ENCODE data around the gene ADAMTS19.

ADAMTS19 gene

GRCh38 chr5:129656952-129657351, 196.9 kb downstream of the ADAMTS19 start:
- Mint-ChIP-seq H3K9me3 (no peaks in the 10 kb centered on the region), H3K27me3 (no peaks in the 10 kb centered on the region), H3K27ac (no peak overlapping the region), H3K4me1 (ENCODE audit: low read depth) (no peaks in the 10 kb centered on the region), H3K36me3 (ENCODE audit: low read depth) (no peaks in the 10 kb centered on the region), H3K4me3 (no peak overlapping the region)
- DNase-seq, result no peak

- Mint-ChIP-seq H3K27ac (no peak overlapping the region), H3K27me3 (no peaks in the 10 kb centered on the region), H3K4me1 (ENCODE audit: low read depth) (no peaks in the 10 kb centered on the region), H3K9me3 (no peaks in the 10 kb centered on the region), H3K36me3 (ENCODE audit: low read depth) (no peaks in the 10 kb centered on the region), H3K4me3 (no peak overlapping the region)
- no peak for DNase-seq
Observed at GRCh38 chr5:129658801-129659200, 198.7 kb downstream of the ADAMTS19 start.

GRCh38 chr5:129661366-129662035, 201.4 kb downstream of the ADAMTS19 start:
- H3K4me1 Mint-ChIP-seq (ENCODE audit: low read depth), result no peaks in the 10 kb centered on the region
- H3K27me3 Mint-ChIP-seq, result no peaks in the 10 kb centered on the region
- H3K4me3 Mint-ChIP-seq, result no peak overlapping the region

GRCh38 chr5:129664336-129664937, 204.3 kb downstream of the ADAMTS19 start:
- H3K27ac Mint-ChIP-seq, result no peak overlapping the region
- no peaks in the 10 kb centered on the region for H3K4me1 Mint-ChIP-seq (ENCODE audit: low read depth)
- peak; percentile 31 for DNase-seq
- no peak overlapping the region for H3K4me3 Mint-ChIP-seq
- no peaks in the 10 kb centered on the region for H3K36me3 Mint-ChIP-seq (ENCODE audit: low read depth)
- H3K9me3 Mint-ChIP-seq, result peaks cover 4% of the 10 kb centered on the region
- no peaks in the 10 kb centered on the region for H3K27me3 Mint-ChIP-seq

More at GRCh38 chr5:129661366-129662035, 201.4 kb downstream of the ADAMTS19 start:
- no peak for DNase-seq
- no peaks in the 10 kb centered on the region for H3K9me3 Mint-ChIP-seq
- H3K36me3 Mint-ChIP-seq (ENCODE audit: low read depth), result no peaks in the 10 kb centered on the region
- H3K27ac Mint-ChIP-seq, result no peak overlapping the region

GRCh38 chr5:129670957-129671500, 210.9 kb downstream of the ADAMTS19 start:
- H3K9me3 Mint-ChIP-seq, result peaks cover 8% of the 10 kb centered on the region
- H3K27ac Mint-ChIP-seq, result no peak overlapping the region
- H3K36me3 Mint-ChIP-seq (ENCODE audit: low read depth), result no peaks in the 10 kb centered on the region
- H3K4me1 Mint-ChIP-seq (ENCODE audit: low read depth), result no peaks in the 10 kb centered on the region
- H3K4me3 Mint-ChIP-seq, result no peak overlapping the region
- no peaks in the 10 kb centered on the region for H3K27me3 Mint-ChIP-seq
- DNase-seq, result no peak

- no peaks in the 10 kb centered on the region for H3K36me3 Mint-ChIP-seq (ENCODE audit: low read depth)
- H3K4me3 Mint-ChIP-seq, result no peak overlapping the region
- H3K27ac Mint-ChIP-seq, result no peak overlapping the region
- no peaks in the 10 kb centered on the region for H3K27me3 Mint-ChIP-seq
- no peak for DNase-seq
- no peaks in the 10 kb centered on the region for H3K4me1 Mint-ChIP-seq (ENCODE audit: low read depth)
- H3K9me3 Mint-ChIP-seq, result peaks cover 8% of the 10 kb centered on the region
Observed at GRCh38 chr5:129672006-129672405, 211.9 kb downstream of the ADAMTS19 start.

GRCh38 chr5:129679671-129680070, 219.6 kb downstream of the ADAMTS19 start:
- Mint-ChIP-seq H3K36me3 (ENCODE audit: low read depth) (no peaks in the 10 kb centered on the region), H3K4me3 (no peak overlapping the region), H3K9me3 (no peaks in the 10 kb centered on the region), H3K27me3 (peaks cover 2% of the 10 kb centered on the region), H3K4me1 (ENCODE audit: low read depth) (no peaks in the 10 kb centered on the region), H3K27ac (no peak overlapping the region)
- no peak for DNase-seq

- H3K27me3 Mint-ChIP-seq, result no peaks in the 10 kb centered on the region
- no peaks in the 10 kb centered on the region for H3K4me1 Mint-ChIP-seq (ENCODE audit: low read depth)
- H3K27ac Mint-ChIP-seq, result no peak overlapping the region
- H3K36me3 Mint-ChIP-seq (ENCODE audit: low read depth), result no peaks in the 10 kb centered on the region
- H3K9me3 Mint-ChIP-seq, result no peaks in the 10 kb centered on the region
- DNase-seq, result no peak
- H3K4me3 Mint-ChIP-seq, result no peak overlapping the region
Observed at GRCh38 chr5:129687941-129688340, 227.8 kb downstream of the ADAMTS19 start.

GRCh38 chr5:129689045-129689444, 228.9 kb downstream of the ADAMTS19 start:
- H3K4me1 Mint-ChIP-seq (ENCODE audit: low read depth), result no peaks in the 10 kb centered on the region
- H3K36me3 Mint-ChIP-seq (ENCODE audit: low read depth), result no peaks in the 10 kb centered on the region
- no peak for DNase-seq
- no peaks in the 10 kb centered on the region for H3K9me3 Mint-ChIP-seq
- no peak overlapping the region for H3K4me3 Mint-ChIP-seq
- H3K27ac Mint-ChIP-seq, result no peak overlapping the region
- H3K27me3 Mint-ChIP-seq, result no peaks in the 10 kb centered on the region

- H3K4me3 Mint-ChIP-seq, result no peak overlapping the region
- no peaks in the 10 kb centered on the region for H3K27me3 Mint-ChIP-seq
- no peaks in the 10 kb centered on the region for H3K36me3 Mint-ChIP-seq (ENCODE audit: low read depth)
- H3K27ac Mint-ChIP-seq, result no peak overlapping the region
- DNase-seq, result no peak
- H3K9me3 Mint-ChIP-seq, result no peaks in the 10 kb centered on the region
- no peaks in the 10 kb centered on the region for H3K4me1 Mint-ChIP-seq (ENCODE audit: low read depth)
Observed at GRCh38 chr5:129691220-129691619, 231.1 kb downstream of the ADAMTS19 start.

GRCh38 chr5:129696636-129697035, 236.5 kb downstream of the ADAMTS19 start:
- Mint-ChIP-seq H3K4me1 (ENCODE audit: low read depth) (no peaks in the 10 kb centered on the region), H3K9me3 (no peaks in the 10 kb centered on the region), H3K27me3 (no peaks in the 10 kb centered on the region), H3K4me3 (no peak overlapping the region), H3K36me3 (ENCODE audit: low read depth) (no peaks in the 10 kb centered on the region), H3K27ac (no peak overlapping the region)
- no peak for DNase-seq

GRCh38 chr5:129698661-129699060, 238.6 kb downstream of the ADAMTS19 start:
- Mint-ChIP-seq H3K27ac (no peak overlapping the region), H3K4me1 (ENCODE audit: low read depth) (no peaks in the 10 kb centered on the region), H3K27me3 (no peaks in the 10 kb centered on the region), H3K4me3 (no peak overlapping the region), H3K9me3 (no peaks in the 10 kb centered on the region), H3K36me3 (ENCODE audit: low read depth) (no peaks in the 10 kb centered on the region)
- no peak for DNase-seq

GRCh38 chr5:129716235-129716634, 256.1 kb downstream of the ADAMTS19 start:
- Mint-ChIP-seq H3K9me3 (no peaks in the 10 kb centered on the region), H3K27me3 (no peaks in the 10 kb centered on the region), H3K27ac (no peak overlapping the region), H3K4me1 (ENCODE audit: low read depth) (no peaks in the 10 kb centered on the region), H3K4me3 (no peak overlapping the region), H3K36me3 (ENCODE audit: low read depth) (no peaks in the 10 kb centered on the region)
- DNase-seq, result no peak

GRCh38 chr5:129716651-129717050, 256.6 kb downstream of the ADAMTS19 start:
- DNase-seq, result no peak
- Mint-ChIP-seq H3K27me3 (no peaks in the 10 kb centered on the region), H3K4me3 (no peak overlapping the region), H3K9me3 (no peaks in the 10 kb centered on the region), H3K4me1 (ENCODE audit: low read depth) (no peaks in the 10 kb centered on the region), H3K36me3 (ENCODE audit: low read depth) (no peaks in the 10 kb centered on the region), H3K27ac (no peak overlapping the region)

GRCh38 chr5:129717751-129718310, 257.7 kb downstream of the ADAMTS19 start:
- Mint-ChIP-seq H3K27me3 (no peaks in the 10 kb centered on the region), H3K4me3 (no peak overlapping the region), H3K9me3 (no peaks in the 10 kb centered on the region), H3K27ac (no peak overlapping the region), H3K4me1 (ENCODE audit: low read depth) (no peaks in the 10 kb centered on the region), H3K36me3 (ENCODE audit: low read depth) (no peaks in the 10 kb centered on the region)
- no peak for DNase-seq
